ENCODE results near the gene DCBLD2.

DNA sequence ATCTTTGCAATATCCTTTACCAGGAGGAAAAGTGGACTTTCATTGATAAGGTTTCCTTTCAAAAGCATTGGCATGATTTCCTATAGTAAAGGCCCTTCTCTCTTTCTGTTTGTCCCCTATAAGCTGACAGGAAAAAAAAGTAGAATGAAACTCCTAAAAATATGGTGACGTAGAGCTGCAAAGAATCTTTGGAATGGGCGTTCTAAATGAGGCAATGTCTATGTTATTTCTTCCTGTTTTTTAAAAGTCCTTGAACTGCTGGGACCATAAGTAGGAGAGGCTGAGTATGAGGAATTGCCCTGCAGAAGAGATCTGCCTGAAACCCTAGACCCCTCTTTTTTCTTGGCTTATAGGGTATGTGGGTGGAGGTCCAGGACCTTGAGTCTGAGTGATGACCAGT, 121.2 kb downstream of the DCBLD2 start:
- TF ChIP-seq, protein P1, sequence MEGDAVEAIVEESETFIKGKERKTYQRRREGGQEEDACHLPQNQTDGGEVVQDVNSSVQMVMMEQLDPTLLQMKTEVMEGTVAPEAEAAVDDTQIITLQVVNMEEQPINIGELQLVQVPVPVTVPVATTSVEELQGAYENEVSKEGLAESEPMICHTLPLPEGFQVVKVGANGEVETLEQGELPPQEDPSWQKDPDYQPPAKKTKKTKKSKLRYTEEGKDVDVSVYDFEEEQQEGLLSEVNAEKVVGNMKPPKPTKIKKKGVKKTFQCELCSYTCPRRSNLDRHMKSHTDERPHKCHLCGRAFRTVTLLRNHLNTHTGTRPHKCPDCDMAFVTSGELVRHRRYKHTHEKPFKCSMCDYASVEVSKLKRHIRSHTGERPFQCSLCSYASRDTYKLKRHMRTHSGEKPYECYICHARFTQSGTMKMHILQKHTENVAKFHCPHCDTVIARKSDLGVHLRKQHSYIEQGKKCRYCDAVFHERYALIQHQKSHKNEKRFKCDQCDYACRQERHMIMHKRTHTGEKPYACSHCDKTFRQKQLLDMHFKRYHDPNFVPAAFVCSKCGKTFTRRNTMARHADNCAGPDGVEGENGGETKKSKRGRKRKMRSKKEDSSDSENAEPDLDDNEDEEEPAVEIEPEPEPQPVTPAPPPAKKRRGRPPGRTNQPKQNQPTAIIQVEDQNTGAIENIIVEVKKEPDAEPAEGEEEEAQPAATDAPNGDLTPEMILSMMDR (IDR thresholded peaks at IDR 0.05), result no peak
- no peak for TF ChIP-seq POLR2A (IDR thresholded peaks at IDR 0.05; ENCODE audit: low read depth)
- TF ChIP-seq EP300 (IDR thresholded peaks at IDR 0.05), result no peak
- no peak for TF ChIP-seq POLR2AphosphoS5 (IDR thresholded peaks at IDR 0.05)
